LoVo (cell line): Measurements from ENCODE around the gene JUND.
"Not testable (repeated sequence)": the region's sequence is repeated elsewhere in the genome, so short reads cannot be mapped to it uniquely, and the experiment has no call there.

ENCODE experiments used
- DNase-seq: peaks from one replicate; pipeline ENCODE4 v3.0.0-alpha.2; 2016; ENCODE audit warnings: low spot score

JUND gene

GRCh38 chr19:18281082-18282020 is at the start of gene JUND:
JUND (minus strand) TSS chr19:18281622; CDS start chr19:18281484, 138 bp downstream.
- DNase-seq: peak; percentile 98

DNA sequence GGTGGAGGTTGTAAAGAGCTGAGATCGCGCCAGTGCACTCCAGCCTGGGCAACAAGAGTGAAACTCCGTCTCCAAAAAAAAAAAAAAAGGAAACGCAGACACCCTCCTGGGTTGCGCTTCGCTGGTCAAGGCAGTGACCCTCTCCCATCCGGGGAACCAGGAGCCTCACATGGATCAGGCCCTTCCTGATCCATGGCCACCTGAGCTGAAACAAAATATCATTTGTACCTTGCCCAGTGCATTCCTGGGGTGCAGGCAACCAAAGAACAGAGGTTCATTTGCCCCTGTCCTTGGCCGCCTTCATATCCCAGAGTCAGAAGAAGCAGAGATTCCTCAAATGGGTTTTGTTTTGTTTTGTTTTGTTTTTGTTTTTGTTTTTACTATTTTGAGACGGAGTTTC is 49.4 kb upstream of the JUND start:
- no peak for DNase-seq

- DNase-seq: no peak
Measured at GRCh38 chr19:18329035-18329376, 47.6 kb upstream of the JUND start.

DNA sequence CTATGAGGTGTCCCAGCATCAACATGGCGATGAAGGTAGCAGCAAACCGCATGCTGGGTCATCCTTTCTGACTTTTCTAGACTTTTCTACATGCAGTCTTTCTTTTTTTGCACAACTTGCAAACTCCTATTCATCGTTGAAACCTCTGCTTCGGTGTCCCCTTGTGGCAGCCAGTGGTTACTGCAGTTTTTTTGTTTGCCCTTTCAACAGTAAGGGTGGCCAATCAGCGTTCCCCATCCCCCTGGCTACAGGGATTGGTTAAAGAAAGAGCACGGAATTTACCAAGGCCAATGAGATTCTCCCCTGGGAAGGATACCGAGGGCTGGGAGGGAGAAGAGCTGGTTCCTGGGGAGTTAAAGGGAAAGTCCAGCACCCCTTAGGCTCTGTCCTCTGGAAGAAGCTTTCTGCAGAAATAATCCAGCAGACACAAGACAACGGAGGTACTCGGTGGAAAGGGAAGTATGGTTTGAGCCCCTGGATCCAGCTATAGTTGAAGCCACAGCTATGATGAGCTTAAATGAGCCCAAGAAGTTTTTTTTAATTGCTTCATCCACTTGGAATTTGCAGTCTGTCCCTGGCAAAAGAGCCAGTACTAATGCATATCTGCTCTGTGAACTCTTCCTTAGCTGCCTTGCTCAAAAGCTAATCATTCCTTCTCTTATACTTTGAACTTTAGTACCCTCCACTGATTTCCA is 47.1 kb upstream of the JUND start:
- peak; percentile 95 for DNase-seq

DNA sequence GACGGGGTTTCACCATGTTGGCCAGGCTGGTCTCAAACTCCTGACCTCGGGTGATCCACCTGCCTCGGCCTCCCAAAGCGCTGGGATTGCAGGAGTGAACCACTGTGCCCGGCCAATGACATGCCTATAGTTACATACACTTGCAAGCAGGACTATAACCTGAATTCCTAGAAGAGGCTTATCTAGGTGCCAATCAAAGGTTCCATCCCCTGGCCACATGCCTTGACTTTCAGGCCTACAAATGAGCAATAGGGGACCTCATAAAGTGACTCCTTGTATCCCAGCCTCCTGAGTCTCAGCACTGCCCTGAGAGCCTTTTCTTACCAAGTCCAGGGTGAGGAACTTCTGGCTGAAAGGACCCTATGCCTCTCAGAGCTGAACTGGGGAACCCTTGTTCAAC is 45.4 kb upstream of the JUND start:
- DNase-seq: no peak

DNA sequence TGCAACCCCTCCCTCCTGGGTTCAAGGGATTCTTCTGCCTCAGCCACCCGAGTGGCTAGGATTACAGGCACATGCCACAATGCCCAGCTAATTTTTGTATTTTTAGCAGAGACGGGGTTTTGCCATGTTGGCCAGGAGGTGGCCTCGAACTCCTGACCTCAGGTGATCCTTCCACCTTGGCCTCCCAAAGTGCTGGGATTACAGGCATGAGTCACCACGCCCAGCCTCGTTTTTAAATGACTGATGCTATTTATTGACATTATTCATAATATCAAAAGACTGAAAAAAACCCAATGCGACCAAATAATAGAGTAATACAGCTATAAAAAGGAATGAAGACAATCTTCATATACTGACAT is 42.9 kb upstream of the JUND start:
- DNase-seq: not testable (repeated sequence)

DNA sequence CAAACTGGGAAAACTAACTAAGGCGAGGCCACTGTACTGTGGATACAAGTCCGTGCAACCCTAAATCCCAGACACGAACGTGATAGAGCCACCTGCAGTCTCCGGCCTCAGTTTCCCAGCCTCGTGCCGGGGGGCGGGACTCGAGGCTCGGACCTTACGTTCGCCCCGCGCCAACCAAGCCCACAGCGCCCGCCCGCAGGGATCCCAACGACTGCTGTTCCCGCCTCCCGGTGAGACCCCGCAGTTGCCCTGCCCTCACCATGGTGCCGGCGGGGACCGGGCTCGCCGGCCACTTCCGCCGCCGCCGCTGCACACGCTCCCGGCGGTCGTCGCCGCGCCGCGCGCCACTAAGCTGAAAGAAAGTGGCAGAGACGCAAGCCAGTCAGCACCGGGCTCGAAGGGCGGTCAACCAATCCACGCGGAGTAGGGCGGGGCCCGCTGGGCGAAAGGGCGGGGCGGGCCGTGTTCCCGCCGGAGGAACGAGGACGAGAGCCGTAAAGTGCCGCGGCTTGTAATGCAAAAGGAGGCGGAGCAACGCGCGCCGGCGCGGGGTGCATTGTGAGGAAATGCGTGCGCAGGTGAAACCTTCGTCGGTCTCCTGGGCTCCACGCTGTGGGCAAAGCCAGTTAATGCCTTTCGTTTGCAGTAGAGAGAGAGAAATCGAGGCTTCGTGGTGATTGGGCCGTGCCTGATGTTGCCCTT is 41.5 kb upstream of the JUND start, which contains the start of gene LSM4:
Gene LSM4, minus strand, starts transcription at position 318 of the 702 bp plus-strand sequence. Its CDS starts 56 bp downstream, at position 262.
- peak; percentile 98 for DNase-seq

DNA sequence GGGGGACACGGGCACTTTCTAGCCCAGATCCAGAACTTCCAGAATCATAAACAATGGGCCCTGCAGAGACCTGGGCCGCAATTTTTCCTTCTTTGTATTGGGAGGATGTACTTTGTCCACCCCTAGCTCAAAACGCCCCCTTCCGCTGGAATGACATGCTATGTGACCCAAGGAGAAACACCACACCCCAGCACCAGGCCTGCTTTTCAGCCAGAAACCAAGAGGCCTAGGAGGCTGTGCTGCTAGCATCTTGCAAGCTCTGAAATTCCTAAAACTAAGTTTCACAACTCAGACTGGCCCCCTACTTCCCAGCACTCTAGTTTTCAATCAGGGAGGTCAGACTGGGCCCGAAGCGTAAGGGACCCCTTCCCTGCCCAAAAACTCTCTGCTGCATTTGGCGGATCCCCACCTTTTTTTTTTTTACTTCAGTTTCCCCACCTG is 40.9 kb upstream of the JUND start:
- peak; percentile 50 for DNase-seq

GRCh38 chr19:18321734-18322102 is 40.3 kb upstream of the JUND start:
- DNase-seq: no peak

- no peak for DNase-seq
Measured at GRCh38 chr19:18320865-18321733, 39.7 kb upstream of the JUND start.

DNA sequence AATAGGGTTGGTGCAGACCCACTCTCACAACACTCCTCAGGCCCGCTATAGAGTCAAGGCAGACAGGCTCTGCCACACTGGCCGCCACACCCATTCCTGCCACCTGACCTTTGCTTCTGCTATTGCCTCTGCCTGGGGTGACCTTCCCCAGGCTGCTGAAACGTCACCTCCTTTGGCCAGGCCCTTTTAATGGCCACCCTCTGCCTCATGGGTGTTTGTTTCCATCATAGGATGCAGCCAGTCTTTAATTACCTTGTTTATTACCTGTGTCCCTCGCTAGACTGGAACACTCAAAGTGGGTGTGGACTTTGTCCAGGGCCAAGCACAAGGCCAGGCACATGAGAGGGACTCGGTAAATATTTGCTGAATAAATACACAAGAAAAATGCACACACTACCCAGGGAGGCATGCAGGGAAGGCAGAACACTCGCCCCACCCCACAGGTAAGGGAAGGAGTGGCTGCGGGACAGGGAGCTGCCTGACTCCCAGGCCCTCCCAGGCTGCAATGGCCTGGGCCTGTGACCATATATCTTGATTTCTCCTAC is 38.2 kb upstream of the JUND start:
- DNase-seq: peak; percentile 44

GRCh38 chr19:18317961-18318800 is 36.8 kb upstream of the JUND start:
- no peak for DNase-seq

GRCh38 chr19:18313398-18313797 is 32.0 kb upstream of the JUND start:
- DNase-seq: no peak

GRCh38 chr19:18312092-18312534 is 30.7 kb upstream of the JUND start:
- no peak for DNase-seq

DNA sequence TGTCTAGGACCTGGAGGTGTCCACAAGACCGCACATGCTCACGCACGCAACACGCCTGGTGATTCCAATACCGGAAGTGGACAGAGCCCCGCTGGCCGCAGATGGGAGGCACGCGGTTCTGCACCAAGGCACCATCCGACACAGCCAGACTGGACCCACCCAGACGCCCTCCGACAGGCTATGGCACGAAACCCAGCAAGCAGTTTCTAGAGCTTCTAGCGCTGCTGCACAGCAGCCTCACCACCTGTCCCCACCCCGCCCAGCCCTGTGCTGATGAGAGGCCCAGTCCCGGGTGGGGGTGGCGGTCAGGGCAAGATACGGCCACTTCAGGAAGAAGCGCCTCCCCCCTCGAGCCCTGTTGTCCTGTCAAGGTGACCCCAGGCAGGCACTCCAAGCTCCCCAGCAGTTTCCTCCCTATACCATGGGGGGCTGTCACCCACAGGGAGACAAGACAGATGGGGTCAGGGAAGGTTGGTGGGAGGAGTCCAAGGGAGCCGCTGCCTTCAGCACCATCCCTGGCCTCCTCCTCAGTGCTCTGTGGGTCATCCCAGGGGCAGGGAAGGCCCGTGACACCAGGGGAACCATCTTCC is 30.2 kb upstream of the JUND start:
- DNase-seq: no peak

- no peak for DNase-seq
Measured at GRCh38 chr19:18310966-18311365, 29.5 kb upstream of the JUND start.

DNA sequence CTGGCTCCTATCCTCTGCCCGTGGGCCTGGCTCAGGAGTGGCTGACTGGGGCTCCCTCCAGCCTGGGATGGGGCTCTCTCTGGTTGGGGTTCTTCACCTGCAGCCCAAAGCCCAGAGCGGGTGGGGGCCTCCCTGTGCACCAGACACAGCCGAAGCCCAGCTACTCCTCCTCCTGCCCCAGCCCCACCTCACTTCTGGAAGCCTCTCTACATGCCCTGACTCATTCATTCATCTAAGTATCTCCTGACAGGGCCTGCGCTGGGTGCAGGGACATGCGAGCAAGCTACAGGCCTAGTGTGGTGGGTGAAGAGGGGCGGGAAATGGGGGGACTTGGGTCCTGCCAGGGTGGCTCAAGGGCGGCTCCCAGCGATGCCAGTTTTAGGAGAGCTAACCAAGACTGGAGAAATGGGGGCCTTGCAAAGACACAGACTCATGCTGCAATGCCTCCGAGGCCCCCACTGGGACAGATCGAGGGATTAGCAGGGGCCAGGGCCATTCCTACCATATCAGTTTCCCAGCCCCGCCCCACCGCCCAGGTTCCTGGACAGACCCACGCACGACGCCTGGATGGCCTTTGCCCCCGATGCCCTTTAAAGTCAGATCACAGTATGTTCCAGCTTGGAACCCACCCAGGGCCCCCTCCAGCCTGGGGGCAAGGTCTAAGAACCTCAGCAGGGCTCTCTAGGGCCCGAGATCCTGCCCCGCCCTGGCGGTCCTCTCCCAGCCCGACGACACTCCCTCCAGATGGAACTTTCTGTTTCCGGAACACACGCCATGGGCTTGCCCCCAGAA is 28.9 kb upstream of the JUND start:
- no peak for DNase-seq

- DNase-seq: no peak
Measured at GRCh38 chr19:18309525-18310064, 28.2 kb upstream of the JUND start.

- no peak for DNase-seq
Measured at GRCh38 chr19:18308948-18309325, 27.5 kb upstream of the JUND start.
